Measurements from ENCODE around the gene WASF2.

- no peak for TF ChIP-seq POLR2A (IDR thresholded peaks at IDR 0.05; ENCODE audit: low read depth, low read length)
- TF ChIP-seq TAF1 (IDR thresholded peaks at IDR 0.05; ENCODE audit: low read depth, low read length): no peak
These were observed 6.3 kb downstream of the WASF2 start for GRCh38 chr1:27483659-27484058.

All from GM12891 (cell line).